Measurements from ENCODE around the gene SLC23A2. TPM values are rescaled to one million over a fixed set of nuclear protein-coding genes. Genes with fewer than 3 reads are reported as not detected.

The SLC23A2 gene
- total RNA-seq, 1 experiment from 2014 or later = 14.6 TPM

DNA sequence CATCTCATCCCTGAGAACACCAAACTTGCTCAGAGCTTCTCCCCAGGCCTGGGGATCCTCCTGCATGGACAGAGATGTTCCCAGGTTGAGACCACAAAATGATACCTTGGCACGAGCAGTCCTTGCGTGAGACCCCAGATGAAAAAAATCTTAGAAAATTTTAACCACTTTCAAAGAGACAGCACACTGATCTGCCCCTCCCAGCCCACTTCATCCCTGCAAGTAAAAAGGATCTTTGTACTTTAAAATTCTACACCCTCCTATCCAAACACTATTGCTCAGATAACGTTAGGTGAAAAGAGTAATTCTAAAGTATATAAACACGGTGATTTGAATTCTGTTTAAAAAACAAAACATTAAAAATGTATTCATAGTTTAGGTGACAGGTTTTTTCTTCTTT is 98.5 kb downstream of the SLC23A2 start:
- in situ Hi-C loops (cut with HindIII; ENCODE audit: low pct_unique_long_range_greater_than_20kb, low sequenced_read_pairs) = no loop called here

DNA sequence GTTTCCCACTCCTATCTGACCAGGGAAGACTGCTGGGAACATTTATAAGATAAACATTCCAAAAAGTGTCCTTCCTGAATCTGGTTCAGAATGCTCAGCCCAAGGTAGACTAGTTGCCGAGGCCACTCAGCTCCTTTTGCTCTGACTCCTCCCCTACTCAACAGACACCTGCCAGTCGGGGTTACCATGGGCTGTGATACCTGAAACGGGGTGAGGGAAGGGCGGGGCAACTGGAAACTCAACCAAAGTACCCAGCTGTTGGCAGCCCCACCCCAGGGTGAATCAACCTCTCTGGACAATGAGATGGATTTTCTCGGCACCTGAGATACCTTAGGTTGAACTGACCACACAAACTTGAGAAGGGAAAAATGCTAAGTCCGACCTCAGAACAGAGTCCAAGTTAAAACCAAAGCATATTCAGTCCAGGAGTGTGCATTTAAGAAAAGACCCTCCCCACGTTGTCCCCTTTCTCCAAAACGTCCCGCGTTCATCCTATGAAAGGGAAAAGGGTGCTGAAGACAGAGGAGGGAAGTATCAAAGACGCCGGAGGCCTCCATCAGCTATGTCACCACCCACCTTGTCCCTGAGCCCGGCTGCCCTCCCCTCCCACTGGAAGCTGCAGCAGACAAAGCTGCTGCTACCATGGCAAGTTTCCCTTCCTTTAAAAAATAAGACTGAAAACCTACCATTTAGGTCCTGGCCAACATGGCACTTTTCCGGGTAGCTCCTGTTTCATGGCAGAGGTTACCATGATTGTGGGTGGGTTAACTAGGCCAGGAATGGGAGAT is 100.1 kb downstream of the SLC23A2 start:
- no peak for ATAC-seq
- in situ Hi-C loops (cut with HindIII; ENCODE audit: low pct_unique_long_range_greater_than_20kb, low sequenced_read_pairs) (no loop called here), intact Hi-C loops (cut with micrococcal nuclease; ENCODE audit: unreplicated experiment) (no loop called here)
- no peak overlapping the region for H3K4me3 ChIP-seq (ENCODE audit: low read depth in 2 of 2, low read length in 2 of 2)
- no peaks in the 10 kb centered on the region for H3K4me1 ChIP-seq (ENCODE audit: control insufficient read depth, insufficient read depth, low read length)
- H3K27me3 ChIP-seq (ENCODE audit: control insufficient read depth, insufficient read depth, low read length) = no peaks in the 10 kb centered on the region
- POLR2A ChIA-PET = no interaction called here
- TF ChIP-seq REST (IDR thresholded peaks at IDR 0.05; ENCODE audit: insufficient read depth in 1 of 2, low read depth in 2 of 2, low read length in 1 of 2) = no peak
- no peak for TF ChIP-seq SIN3A (IDR thresholded peaks at IDR 0.05; ENCODE audit: borderline replicate concordance, insufficient read depth, low read depth, low read length)
- no peak for TF ChIP-seq TCF7L2 (IDR thresholded peaks at IDR 0.05; ENCODE audit: low read depth, low read length)
- no peak for TF ChIP-seq POLR2AphosphoS5 (IDR thresholded peaks at IDR 0.05; ENCODE audit: low read depth, low read length)
- TF ChIP-seq, protein P1, sequence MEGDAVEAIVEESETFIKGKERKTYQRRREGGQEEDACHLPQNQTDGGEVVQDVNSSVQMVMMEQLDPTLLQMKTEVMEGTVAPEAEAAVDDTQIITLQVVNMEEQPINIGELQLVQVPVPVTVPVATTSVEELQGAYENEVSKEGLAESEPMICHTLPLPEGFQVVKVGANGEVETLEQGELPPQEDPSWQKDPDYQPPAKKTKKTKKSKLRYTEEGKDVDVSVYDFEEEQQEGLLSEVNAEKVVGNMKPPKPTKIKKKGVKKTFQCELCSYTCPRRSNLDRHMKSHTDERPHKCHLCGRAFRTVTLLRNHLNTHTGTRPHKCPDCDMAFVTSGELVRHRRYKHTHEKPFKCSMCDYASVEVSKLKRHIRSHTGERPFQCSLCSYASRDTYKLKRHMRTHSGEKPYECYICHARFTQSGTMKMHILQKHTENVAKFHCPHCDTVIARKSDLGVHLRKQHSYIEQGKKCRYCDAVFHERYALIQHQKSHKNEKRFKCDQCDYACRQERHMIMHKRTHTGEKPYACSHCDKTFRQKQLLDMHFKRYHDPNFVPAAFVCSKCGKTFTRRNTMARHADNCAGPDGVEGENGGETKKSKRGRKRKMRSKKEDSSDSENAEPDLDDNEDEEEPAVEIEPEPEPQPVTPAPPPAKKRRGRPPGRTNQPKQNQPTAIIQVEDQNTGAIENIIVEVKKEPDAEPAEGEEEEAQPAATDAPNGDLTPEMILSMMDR (IDR thresholded peaks at IDR 0.05) = no peak
- BruUV-seq (replicated peaks) = no TSS peak
- no peak overlapping the region for H3K27ac ChIP-seq (ENCODE audit: low read length)
- CTCF ChIA-PET = no interaction called here
- DNase-seq (ENCODE audit: low read depth, low spot score) = no peak
- no peaks in the 10 kb centered on the region for H3K9me3 ChIP-seq (ENCODE audit: control insufficient read depth, insufficient read depth, low read depth, low read length)
- H3K36me3 ChIP-seq (ENCODE audit: control insufficient read depth, insufficient read depth, low read length) = no peaks in the 10 kb centered on the region

More for the DNA sequence above, 98.5 kb downstream of the SLC23A2 start:
- CTCF ChIA-PET = no interaction called here
- no peak for TF ChIP-seq REST (IDR thresholded peaks at IDR 0.05; ENCODE audit: insufficient read depth in 1 of 2, low read depth in 2 of 2, low read length in 1 of 2)
- TF ChIP-seq SIN3A (IDR thresholded peaks at IDR 0.05; ENCODE audit: borderline replicate concordance, insufficient read depth, low read depth, low read length) = no peak
- no TSS peak for BruUV-seq (replicated peaks)
- no peaks in the 10 kb centered on the region for H3K9me3 ChIP-seq (ENCODE audit: control insufficient read depth, insufficient read depth, low read depth, low read length)
- no peak overlapping the region for H3K27ac ChIP-seq (ENCODE audit: low read length)
- intact Hi-C loops (cut with micrococcal nuclease; ENCODE audit: unreplicated experiment) = no loop called here
- POLR2A ChIA-PET = no interaction called here
- H3K36me3 ChIP-seq (ENCODE audit: control insufficient read depth, insufficient read depth, low read length) = no peaks in the 10 kb centered on the region
- no peak overlapping the region for H3K4me3 ChIP-seq (ENCODE audit: low read depth in 2 of 2, low read length in 2 of 2)
- ATAC-seq (no peak), DNase-seq (ENCODE audit: low read depth, low spot score) (no peak)
- H3K27me3 ChIP-seq (ENCODE audit: control insufficient read depth, insufficient read depth, low read length) = no peaks in the 10 kb centered on the region
- no peaks in the 10 kb centered on the region for H3K4me1 ChIP-seq (ENCODE audit: control insufficient read depth, insufficient read depth, low read length)

Data from Panc1 (cell line).